Vagina (tissue), 2 donors: ENCODE results near the gene NOTCH3.

ENCODE experiments used
- POLR2A ChIP-seq, 2 donors: fragments of 450-650 bp; IDR thresholded peaks; one replicate each; pipeline ENCODE4 v1.6.1; 2017; ENCODE audit warnings: antibody characterized with exemption in 2 of 2, mild to moderate bottlenecking in 2 of 2, moderate library complexity in 2 of 2
- POLR2AphosphoS5 ChIP-seq, 2 donors: sonication (generic); formaldehyde crosslinking; IDR thresholded peaks; one replicate each; pipeline ENCODE4 v1.9.0; 2017; ENCODE audit warnings: antibody characterized with exemption in 2 of 2, mild to moderate bottlenecking in 2 of 2, low read depth in 1 of 2; ENCODE audit not compliant: insufficient read depth in 1 of 2
- TF ChIP-seq, protein P1 (sequence below), 3 experiments: fragments of 450-650 bp in 2 of 3; fragments of 200-600 bp in 1 of 3; sonication (generic) in 1 of 3; IDR thresholded peaks; one replicate each; pipeline ENCODE4 v1.5.1; 2017 to 2019; ENCODE audit warnings: antibody characterized with exemption in 3 of 3, mild to moderate bottlenecking in 2 of 3, moderate library complexity in 2 of 3

DNA sequence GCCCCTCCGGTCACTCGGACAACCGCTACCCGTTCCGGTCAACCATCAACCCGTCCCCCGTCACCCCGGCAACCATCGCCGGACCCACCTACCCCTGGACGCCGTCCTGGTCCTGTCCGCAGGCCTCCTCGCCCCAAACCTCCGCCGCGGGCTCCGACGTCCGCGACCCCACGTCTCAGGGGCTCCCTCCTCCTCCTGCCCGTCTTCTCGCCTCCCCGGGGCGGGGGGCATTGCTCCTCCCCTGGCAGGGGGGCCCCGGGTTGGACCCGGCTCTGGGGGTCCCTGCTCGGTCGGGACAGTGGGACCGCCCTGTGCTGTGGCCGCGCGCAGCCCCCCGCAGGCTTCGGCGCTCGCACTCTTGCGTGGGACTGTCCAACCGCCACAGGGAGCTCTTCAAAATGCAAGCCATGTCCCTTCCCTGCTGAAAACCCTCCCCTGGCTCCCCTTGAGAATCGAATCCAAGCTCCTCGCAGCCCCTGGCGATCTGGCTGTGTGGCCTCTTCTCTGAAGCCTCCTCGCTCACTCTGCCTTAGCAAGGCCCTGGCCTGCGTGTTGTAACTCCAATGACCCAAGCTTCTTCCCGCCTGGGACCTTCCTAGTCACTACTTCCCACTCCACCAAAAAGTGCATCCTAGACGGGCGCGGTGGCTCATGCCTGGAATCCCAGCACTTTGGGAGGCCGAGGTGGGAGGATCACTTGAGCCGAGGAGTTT, 23.0 kb upstream of the NOTCH3 start:
- TF ChIP-seq, protein P1, sequence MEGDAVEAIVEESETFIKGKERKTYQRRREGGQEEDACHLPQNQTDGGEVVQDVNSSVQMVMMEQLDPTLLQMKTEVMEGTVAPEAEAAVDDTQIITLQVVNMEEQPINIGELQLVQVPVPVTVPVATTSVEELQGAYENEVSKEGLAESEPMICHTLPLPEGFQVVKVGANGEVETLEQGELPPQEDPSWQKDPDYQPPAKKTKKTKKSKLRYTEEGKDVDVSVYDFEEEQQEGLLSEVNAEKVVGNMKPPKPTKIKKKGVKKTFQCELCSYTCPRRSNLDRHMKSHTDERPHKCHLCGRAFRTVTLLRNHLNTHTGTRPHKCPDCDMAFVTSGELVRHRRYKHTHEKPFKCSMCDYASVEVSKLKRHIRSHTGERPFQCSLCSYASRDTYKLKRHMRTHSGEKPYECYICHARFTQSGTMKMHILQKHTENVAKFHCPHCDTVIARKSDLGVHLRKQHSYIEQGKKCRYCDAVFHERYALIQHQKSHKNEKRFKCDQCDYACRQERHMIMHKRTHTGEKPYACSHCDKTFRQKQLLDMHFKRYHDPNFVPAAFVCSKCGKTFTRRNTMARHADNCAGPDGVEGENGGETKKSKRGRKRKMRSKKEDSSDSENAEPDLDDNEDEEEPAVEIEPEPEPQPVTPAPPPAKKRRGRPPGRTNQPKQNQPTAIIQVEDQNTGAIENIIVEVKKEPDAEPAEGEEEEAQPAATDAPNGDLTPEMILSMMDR (IDR thresholded peaks at IDR 0.05) = no peak
- TF ChIP-seq POLR2AphosphoS5 (IDR thresholded peaks at IDR 0.05; ENCODE audit: insufficient read depth in 1 of 2, low read depth in 1 of 2) = peak in 1 of 2 donors; percentile 56
- no peak for TF ChIP-seq POLR2A (IDR thresholded peaks at IDR 0.05)
